NCI-H2171 (cell line): Measurements from ENCODE around the gene STRIP2.
A peak's percentile ranks its signal among the peaks of the same experiment; 100 is the strongest.
"Not testable (repeated sequence)": the region's sequence is repeated elsewhere in the genome, so short reads cannot be mapped to it uniquely, and the experiment has no call there.

Experiments used
- DNase-seq: peaks from one replicate; lab custom pipeline; 2025; lab: John Stamatoyannopoulos, UW

The STRIP2 gene

DNA sequence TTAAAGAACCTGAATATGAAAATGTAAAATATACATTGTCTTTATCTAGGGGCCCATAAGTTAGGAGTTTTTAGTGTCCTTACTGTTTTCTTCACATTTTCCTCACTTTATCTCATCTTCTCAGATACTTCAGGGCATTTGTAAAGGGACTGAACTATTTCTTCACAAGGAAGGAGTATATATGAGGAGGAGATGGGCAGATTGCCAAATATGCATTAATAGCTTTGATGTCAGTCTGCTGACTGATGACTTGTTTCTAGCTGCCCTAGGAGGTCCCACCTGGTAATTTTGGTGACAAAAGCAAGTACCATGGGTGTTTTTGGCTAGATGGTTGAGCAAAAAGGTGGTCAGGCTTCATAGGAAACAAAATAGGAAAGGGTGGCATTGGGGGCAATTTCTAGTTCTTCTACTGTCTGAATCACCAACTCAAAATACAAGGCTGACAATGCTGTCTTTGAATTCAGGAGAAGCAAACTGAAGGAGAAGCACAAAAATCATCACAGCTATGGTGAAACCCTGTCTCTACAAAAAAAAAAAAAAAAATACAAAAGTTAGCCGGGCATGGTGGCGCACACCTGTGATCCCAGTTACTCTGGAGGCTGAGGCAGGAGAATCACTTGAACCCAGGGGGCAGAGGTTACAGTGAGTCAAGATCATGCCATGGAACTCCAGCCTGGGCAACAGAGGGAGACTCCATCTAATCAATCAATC is 10.4 kb upstream of the STRIP2 start:
- DNase-seq = peak; percentile 6

GRCh38 chr7:129426482-129426881 is 7.8 kb upstream of the STRIP2 start:
- DNase-seq = no peak

GRCh38 chr7:129427526-129428045 is 6.6 kb upstream of the STRIP2 start:
- no peak for DNase-seq

GRCh38 chr7:129431911-129432643 is 2.2 kb upstream of the STRIP2 start:
- no peak for DNase-seq

- DNase-seq = no peak
Measured at GRCh38 chr7:129434675-129435318, 565 bp downstream of the STRIP2 start.

DNA sequence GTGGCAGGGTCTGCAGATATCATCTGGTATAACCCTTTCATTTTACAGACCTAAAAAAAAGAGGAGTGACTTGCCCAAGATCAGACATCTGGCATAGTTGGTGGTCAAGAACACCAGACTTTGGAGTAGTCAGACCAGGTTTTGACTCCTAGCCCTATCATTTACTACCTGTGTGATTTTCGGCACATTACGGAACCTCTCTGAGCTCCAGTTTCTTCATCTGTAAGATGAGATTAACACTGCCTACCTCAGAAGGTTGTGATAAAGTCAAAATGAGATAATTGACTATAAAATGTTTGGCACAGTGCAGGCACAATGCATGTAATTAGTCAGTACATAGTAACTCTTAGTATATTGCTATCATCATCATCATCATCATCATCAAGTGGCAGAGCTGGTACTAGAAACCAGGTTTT is 1.2 kb downstream of the STRIP2 start:
- DNase-seq = no peak

DNA sequence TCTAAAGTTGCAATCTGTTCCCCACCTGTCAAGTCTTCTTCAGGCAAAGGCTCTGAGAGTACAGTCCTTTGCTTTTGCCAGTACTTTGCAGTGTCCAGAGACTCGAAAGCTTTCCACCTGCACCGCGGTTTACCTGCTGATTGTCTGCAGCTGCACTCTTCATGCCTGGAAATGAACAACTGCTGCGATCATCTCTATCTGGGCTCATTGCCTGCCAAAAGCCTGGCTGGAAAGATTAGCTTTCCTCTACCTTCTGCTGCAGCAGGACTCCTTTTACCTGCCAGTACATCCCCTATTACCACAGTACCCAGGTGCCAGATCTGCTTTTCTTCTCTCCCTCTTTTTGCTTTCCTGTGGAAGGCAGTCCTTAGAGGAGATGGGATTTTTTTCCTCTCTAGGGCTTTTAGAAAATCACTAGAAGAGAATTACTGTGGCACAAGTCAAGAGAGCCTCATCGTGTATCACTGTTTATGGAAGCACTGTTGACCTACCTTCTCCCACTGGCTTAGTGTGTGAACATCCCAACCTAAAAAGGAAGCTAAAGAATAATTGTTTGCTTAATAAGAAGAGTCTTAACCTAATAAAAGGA is 2.2 kb downstream of the STRIP2 start:
- no peak for DNase-seq

DNA sequence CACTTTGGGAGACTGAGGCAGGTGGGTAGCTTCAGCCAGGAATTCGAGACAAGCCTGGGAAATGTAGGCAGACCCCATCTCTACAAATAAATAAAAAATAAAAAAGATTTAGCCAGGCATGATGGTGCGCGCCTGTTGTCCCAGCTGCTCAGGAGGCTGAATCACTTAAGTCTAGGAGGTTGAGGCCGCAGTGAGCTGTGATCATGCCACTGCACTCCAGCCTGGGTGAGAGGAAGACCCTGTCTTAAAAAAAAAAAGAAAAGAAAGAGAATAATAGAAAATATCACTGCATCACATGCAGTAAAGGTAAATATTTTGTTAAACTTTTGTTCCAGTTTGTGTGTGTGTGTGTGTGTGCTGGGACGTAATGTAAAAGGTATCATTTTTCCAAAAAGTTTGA is 3.0 kb downstream of the STRIP2 start:
- no peak for DNase-seq

DNA sequence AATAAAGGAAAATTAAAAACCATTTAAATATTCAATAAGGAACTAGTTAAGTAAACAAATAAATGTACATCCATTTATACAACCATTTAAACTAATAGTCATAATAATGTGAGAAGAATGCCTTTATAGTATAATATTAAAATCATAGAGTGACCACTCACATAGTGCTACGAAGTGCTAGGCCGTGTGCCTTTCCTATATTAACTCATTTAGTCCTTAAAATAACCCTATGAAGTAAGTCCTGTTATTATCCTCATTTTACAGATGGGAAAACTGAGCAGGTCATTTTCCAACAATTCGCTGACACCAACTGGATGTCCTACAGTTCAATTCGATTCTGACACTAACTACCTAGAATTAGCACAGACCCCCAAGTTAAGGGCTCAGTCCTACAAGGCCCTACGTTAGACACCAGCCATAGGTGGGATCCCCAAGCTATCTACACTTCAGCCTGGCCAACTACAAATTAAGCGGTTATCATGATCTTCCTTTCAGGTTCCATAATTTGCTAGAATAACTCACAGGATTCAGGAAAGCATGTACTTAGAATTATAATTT is 4.1 kb downstream of the STRIP2 start:
- no peak for DNase-seq

DNA sequence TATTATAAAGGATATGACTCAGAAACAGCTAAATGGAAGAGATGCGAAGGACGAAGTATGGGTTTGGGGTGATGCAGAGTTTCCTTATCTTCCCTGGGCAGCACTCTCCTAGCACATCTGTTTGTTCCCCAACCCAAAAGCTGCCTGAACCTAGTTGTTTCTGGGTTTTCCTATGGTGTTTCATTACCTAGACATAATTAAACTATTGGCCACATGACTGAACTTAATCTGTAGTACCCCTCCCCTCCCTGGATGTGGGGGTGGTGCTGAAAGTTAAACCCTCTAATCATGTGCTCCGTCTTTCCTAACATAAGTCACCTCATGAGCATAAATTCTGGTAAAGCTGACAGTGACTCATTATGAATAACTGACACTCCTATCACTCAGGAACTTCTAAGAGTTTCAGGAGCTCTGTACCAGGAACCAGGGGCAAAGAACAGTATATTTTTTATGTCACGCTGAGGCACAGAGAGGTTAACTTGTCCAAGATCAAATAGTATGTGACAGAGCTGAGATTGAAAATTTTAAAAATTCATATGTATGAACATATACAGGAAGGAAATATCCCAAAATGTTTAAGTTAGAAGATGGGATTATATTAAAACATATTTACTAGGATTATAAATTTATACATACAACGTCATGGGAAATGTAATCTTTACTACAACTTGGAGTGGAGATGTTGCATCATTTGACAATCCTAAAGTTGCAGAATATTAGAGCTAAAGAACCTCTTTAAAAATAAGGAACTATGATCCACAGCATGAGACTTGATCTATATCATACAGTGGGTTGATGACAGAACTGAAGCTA is 4.8 kb downstream of the STRIP2 start:
- no peak for DNase-seq

- no peak for DNase-seq
Measured at GRCh38 chr7:129439963-129440625, 5.9 kb downstream of the STRIP2 start.

- DNase-seq = no peak
Measured at GRCh38 chr7:129443612-129444011, 9.4 kb downstream of the STRIP2 start.

DNA sequence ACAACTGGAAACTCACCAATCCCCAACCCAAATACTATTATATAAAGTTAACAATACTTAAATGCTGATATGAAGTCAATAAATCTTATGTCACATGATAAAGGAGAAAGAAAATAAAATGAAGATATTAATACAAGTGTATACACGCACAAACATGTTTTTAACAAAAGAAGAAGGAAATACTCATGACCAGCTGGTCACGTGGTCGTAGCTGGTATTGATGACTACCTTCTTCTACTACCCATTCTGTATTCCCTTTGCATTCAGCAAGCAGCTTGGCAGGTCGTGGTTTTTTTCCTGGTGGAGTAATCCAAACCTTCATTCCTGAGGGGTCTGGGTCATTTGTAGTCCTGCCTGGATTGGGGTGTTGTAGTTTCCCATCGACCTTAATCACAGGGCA is 10.5 kb downstream of the STRIP2 start:
- not testable (repeated sequence) for DNase-seq

DNA sequence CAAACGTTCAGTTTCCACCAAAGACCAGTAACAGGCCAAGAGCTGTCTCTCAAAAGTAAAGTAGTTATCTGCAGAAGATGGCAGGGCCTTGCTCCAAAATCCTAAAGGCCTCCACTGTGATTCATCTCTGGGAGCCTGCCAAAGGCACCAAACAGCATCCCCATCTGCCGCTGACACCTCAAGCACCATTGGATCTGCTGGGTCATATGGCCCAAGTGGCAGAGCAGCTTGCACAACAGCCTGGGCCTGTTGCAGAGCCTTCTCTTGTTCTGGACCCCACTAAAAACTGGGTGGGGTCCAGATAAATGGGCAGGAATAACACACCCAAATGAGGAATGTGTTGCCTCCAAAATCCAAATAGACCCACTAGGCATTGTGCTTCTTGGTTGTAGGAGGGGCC is 12.7 kb downstream of the STRIP2 start:
- DNase-seq = not testable (repeated sequence)

GRCh38 chr7:129447445-129447844 is 13.2 kb downstream of the STRIP2 start:
- DNase-seq = not testable (repeated sequence)

- DNase-seq = not testable (repeated sequence)
Measured at GRCh38 chr7:129448608-129449007, 14.4 kb downstream of the STRIP2 start.

GRCh38 chr7:129450295-129450694 is 16.1 kb downstream of the STRIP2 start:
- DNase-seq = no peak

GRCh38 chr7:129452589-129453231 is 18.5 kb downstream of the STRIP2 start:
- DNase-seq = no peak

- no peak for DNase-seq
Measured at GRCh38 chr7:129453510-129454248, 19.4 kb downstream of the STRIP2 start.

- DNase-seq = no peak
Measured at GRCh38 chr7:129454249-129454551, 20.0 kb downstream of the STRIP2 start.
